Endometrium (tissue), 2 donors: ENCODE measurements around the gene TNS3.

ENCODE experiments used
- FAIRE-seq: peaks from 2 replicates; lab custom pipeline; 2012; peaks lifted over from hg19 to GRCh38; lab: Jason Lieb, UNC
- donor health status: control.
- donor health status: control.

Gene TNS3

GRCh38 chr7:47521011-47521795, 60.7 kb downstream of the TNS3 start:
- no peak for FAIRE-seq

DNA sequence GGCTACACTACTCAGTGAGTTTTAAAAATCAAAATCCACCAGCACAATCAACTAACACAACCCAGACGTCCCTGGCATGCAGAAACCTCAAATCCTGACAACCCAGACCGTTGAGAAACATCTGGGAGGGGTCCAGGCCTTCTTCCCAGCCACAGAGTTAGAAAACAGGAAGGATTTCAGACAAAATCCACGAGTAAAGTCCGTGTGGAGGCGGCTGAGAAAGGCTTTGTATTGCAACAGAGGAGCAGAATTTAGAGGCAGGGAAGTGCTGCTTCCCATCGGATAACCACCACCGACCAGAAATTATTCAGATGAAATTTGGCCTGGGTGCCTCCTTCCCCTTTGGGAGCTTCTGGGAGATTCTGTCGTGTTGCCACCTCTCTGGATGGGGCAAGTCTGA, 61.5 kb downstream of the TNS3 start:
- FAIRE-seq = peak; percentile 97

DNA sequence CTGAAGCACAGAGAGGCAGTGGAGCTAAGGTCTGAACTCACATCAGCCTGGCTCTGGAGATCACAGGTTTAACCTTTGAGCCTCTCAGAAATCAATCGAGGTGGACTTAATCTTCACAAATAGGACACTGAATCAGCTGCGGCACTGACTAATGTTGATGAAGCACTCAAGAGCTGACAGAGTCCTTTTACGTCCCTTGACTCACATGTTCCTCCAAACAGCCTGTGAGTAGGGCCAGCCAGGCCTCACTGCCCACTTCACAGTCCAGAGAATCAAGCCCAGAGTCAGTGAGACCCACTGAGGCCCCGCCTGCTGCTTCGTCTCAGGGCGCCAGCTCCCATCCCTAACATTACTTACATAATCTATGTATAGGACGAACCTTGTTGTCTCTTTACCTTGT, 63.1 kb downstream of the TNS3 start:
- no peak for FAIRE-seq

GRCh38 chr7:47517821-47518480, 64.0 kb downstream of the TNS3 start:
- FAIRE-seq = no peak

GRCh38 chr7:47516985-47517600, 64.8 kb downstream of the TNS3 start:
- no peak for FAIRE-seq

- FAIRE-seq = no peak
Observed at GRCh38 chr7:47516386-47516785, 65.5 kb downstream of the TNS3 start.

DNA sequence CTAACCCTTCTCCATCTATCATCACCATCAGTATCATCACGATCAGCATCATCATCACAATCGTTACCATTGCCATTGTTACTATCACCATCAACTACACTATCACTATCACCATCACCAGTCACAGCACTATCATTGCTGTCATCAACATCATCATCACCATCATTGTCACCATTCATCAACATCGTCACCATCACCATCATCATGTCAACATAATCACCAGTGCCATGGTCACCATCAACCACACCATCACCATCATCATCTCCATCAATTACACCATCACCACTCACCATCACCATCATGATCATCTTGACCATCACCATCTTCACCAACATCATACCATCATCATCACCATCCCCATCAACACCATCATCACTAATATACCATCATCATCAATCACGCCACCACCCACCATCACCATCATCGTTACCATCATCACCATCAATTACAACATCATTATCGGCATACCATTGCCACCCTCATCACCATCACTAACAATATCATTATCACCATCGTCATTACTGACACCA, 66.5 kb downstream of the TNS3 start:
- no peak for FAIRE-seq

- FAIRE-seq = no peak
Observed at GRCh38 chr7:47514818-47515217, 67.1 kb downstream of the TNS3 start.

DNA sequence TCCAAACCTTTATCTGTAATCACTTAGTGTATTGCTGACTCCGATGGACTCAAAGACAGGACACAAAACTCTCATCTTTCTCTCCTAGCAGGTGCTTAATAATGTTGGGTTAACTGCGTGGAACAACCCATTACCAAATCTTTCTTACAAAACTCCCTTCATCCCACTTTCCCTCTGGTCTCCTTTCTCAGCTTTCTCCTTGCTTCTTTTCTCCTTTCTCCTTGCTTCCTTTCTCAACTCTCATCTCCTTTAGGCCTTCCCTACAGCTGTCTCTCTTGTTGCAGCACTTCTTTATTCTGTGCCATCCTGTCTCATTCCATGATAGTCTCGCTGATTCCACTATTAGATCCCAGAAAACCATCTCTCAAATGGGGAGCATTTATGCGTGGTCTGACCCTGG, 67.5 kb downstream of the TNS3 start:
- no peak for FAIRE-seq

- no peak for FAIRE-seq
Observed at GRCh38 chr7:47513741-47514241, 68.1 kb downstream of the TNS3 start.

- no peak for FAIRE-seq
Observed at GRCh38 chr7:47512481-47513176, 69.3 kb downstream of the TNS3 start.

DNA sequence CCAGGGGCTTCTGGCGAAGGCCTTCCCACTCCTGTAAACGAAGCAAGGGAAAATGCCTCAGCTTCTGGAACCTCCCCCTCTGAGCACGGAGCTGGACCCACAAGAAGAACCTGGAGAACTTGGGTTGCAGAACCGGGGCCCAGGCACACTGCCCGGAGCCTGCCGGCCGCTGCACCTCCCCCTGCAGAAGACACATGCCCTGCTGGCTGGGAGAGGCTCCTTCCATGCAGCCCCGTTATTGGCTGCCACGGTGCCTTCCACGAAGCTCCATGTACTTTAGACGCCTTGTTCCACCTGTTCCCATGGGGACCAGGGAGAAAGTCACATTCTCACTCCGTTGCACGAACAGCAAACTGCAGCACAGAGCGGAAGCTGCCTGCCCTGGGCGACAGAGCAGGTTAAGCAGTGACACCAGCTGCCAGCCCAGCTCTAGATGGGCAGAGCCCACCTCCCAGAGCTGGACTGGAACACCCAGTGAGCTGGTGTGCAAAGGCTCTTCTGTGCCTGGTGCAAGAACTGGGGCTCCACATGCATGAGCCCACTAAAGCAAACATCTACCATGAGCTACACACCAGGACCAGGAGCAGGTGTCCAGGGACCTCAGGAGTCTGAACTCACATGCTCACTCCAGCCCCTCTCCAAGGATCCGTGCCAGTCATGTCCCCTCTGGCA, 70.1 kb downstream of the TNS3 start:
- FAIRE-seq = no peak

GRCh38 chr7:47510786-47511185, 71.1 kb downstream of the TNS3 start:
- no peak for FAIRE-seq

- FAIRE-seq = no peak
Observed at GRCh38 chr7:47510192-47510591, 71.7 kb downstream of the TNS3 start.

- no peak for FAIRE-seq
Observed at GRCh38 chr7:47509571-47509970, 72.3 kb downstream of the TNS3 start.

DNA sequence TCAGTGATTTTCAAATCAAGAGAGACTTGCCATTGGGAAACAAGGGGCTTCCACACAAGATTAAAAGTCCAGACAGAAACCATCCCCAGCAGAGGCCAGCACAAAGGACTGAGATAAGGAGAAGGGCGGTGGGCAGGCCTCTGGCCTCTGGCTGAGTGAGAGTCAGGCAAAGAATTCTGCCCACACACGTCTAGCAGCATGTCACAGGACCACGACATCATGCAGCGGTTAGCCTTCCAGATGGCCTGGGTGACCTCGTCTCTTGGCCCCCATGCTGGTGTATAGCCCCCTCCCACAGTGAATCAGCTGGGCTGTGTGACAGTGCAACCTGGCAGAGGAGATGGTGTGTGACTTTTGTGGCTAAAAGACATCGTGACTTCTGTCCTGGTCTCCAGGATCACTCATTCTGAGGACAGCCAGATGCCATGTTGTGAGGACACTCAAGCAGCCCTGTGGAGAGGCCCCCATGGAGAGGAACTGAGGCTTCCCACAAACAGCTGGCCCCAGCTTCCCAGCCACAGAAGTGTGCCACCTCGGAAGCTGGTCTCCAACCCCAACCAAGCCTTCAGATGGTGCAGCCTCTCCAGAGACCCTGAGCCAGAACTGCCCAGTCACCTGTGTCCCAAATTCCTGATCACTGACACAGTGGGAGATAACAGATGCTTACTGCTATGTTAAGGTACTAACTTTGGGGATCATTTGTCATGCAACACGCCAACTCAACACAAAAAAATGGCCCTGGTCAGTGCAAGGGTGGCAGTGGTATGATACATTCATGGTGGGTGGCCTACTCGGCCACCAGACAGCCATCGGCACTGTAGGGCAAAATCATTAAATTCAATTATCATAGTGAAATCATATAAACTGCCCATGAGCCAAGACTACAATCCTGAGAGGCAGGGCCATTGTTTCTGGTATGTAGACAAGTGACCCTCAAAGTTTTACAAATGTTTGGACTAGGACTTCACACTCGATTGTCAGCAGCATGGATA, 73.2 kb downstream of the TNS3 start:
- no peak for FAIRE-seq

GRCh38 chr7:47507522-47507921, 74.4 kb downstream of the TNS3 start:
- FAIRE-seq = no peak

GRCh38 chr7:47506382-47507339, 75.2 kb downstream of the TNS3 start:
- no peak for FAIRE-seq

GRCh38 chr7:47505312-47506007, 76.5 kb downstream of the TNS3 start:
- FAIRE-seq = no peak
